PC-9 (cell line): Measurements from ENCODE around the gene ADD3. TPM values are rescaled to one million over a fixed set of nuclear protein-coding genes. Genes with fewer than 3 reads are reported as not detected.
A peak's percentile ranks its signal among the peaks of the same experiment; 100 is the strongest.

Experiments
- BruUV-seq: library from RNA; stranded (reverse); fragments of 400-500 nt; replicated peaks from 2 replicates; lab custom pipeline; 2021; lab: Mats Ljungman, UMichigan
- CTCF ChIA-PET: fragments of 300-600 bp; sonication (Branson Sonifier 250); formaldehyde crosslinking; loops from one replicate; lab custom pipeline; 2022; ENCODE audit warnings: antibody characterized with exemption; lab: Charles Lee
- POLR2A ChIA-PET: fragments of 300-600 bp; sonication (Branson Sonifier 250); formaldehyde crosslinking; loops from one replicate; lab custom pipeline; 2022; ENCODE audit warnings: antibody characterized with exemption; ENCODE audit not compliant: unreplicated experiment; lab: Charles Lee
- DNase-seq, 2 experiments: peaks; one replicate each; pipeline versions ENCODE4 v3.0.0 to v3.0.0-alpha.2; 2015 to 2022; ENCODE audit warnings: mixed read lengths in 1 of 2
- H2AFZ ChIP-seq: fragments of 200-600 bp; sonication (generic); 2 replicates; pipeline ENCODE4 v1.8.1; 2017; ENCODE audit warnings: antibody characterized with exemption
- H3F3A ChIP-seq: fragments of 200-600 bp; sonication (generic); 2 replicates; pipeline ENCODE4 v1.8.1; 2017; ENCODE audit warnings: antibody characterized with exemption, mild to moderate bottlenecking, low read depth; ENCODE audit not compliant: insufficient read depth
- H3K27ac ChIP-seq: fragments of 200-600 bp; sonication (generic); 2 replicates; pipeline ENCODE4 v1.6.1; 2016; ENCODE audit warnings: mixed run types
- H3K27me3 ChIP-seq: fragments of 200-600 bp; sonication (generic); 2 replicates; pipeline ENCODE4 v1.6.1; 2016; ENCODE audit warnings: low read depth, mixed run types; ENCODE audit not compliant: insufficient read depth
- H3K36me3 ChIP-seq: fragments of 200-600 bp; sonication (generic); 2 replicates; pipeline ENCODE4 v1.6.1; 2016; ENCODE audit warnings: low read depth, mixed run types
- H3K4me1 ChIP-seq: fragments of 200-600 bp; sonication (generic); replicated peaks from 2 replicates; pipeline ENCODE4 v1.6.1; 2016; ENCODE audit warnings: mixed run types; ENCODE audit not compliant: insufficient read depth
- H3K4me2 ChIP-seq: fragments of 200-600 bp; sonication (generic); 2 replicates; pipeline ENCODE4 v1.6.1; 2017; ENCODE audit warnings: mixed run types
- H3K4me3 ChIP-seq: fragments of 200-600 bp; sonication (generic); 2 replicates; pipeline ENCODE4 v1.6.1; 2016; ENCODE audit warnings: mixed run types
- H3K79me2 ChIP-seq: fragments of 200-600 bp; sonication (generic); 2 replicates; pipeline ENCODE4 v1.6.1; 2017; ENCODE audit warnings: low read depth, mixed run types
- H3K9me2 ChIP-seq: fragments of 200-600 bp; sonication (generic); 2 replicates; pipeline ENCODE4 v1.8.1; 2017; ENCODE audit warnings: mild to moderate bottlenecking; ENCODE audit not compliant: insufficient read depth
- H3K9me3 ChIP-seq: fragments of 200-600 bp; sonication (generic); 2 replicates; pipeline ENCODE4 v1.8.1; 2016; ENCODE audit warnings: low read depth; ENCODE audit not compliant: insufficient read depth
- H4K20me1 ChIP-seq: fragments of 200-600 bp; sonication (generic); 2 replicates; pipeline ENCODE4 v1.8.1; 2017; ENCODE audit not compliant: insufficient read depth
- CTCF ChIP-seq: fragments of 200-600 bp; sonication (generic); conservative IDR thresholded peaks from 2 replicates; pipeline ENCODE4 v1.6.1; 2017; ENCODE audit warnings: mixed run types, antibody characterized with exemption, mild to moderate bottlenecking, moderate library complexity
- EZH2 ChIP-seq: fragments of 200-600 bp; sonication (generic); IDR thresholded peaks from 2 replicates; pipeline ENCODE4 v1.8.0; 2017; ENCODE audit warnings: antibody characterized with exemption, low read depth
- intact Hi-C: fragments of 100-400 bp; cut with micrococcal nuclease; formaldehyde crosslinking; loops from one replicate; pipeline ENCODE4 v1.10.0; 2022; ENCODE audit not compliant: unreplicated experiment
- total RNA-seq: library from RNA; stranded (reverse); gene quantifications from 2 replicates; pipeline ENCODE4 v1.2.3, GENCODE V29; 2021

ADD3 gene
- total RNA-seq, 1 experiment from 2014 or later: 77.7 TPM

- no peak for TF ChIP-seq CTCF
- H3K4me1 ChIP-seq: no peaks in the 10 kb centered on the region
- H3F3A ChIP-seq: no peaks in the 10 kb centered on the region
- ChIA-PET POLR2A (no interaction called here), CTCF (no interaction called here)
- no peaks in the 10 kb centered on the region for H3K27me3 ChIP-seq
- no peaks in the 10 kb centered on the region for H3K79me2 ChIP-seq
- no peak overlapping the region for H3K27ac ChIP-seq
- no TSS peak for BruUV-seq
- intact Hi-C loops: no loop called here
- H3K9me2 ChIP-seq: no peaks in the 10 kb centered on the region
- no peak overlapping the region for H3K4me3 ChIP-seq
- no peaks in the 10 kb centered on the region for H4K20me1 ChIP-seq
- H3K36me3 ChIP-seq: no peaks in the 10 kb centered on the region
- H3K9me3 ChIP-seq: no peaks in the 10 kb centered on the region
- DNase-seq: no peak
- H3K4me2 ChIP-seq: no peak overlapping the region
- no peak overlapping the region for H2AFZ ChIP-seq
These were observed 53.9 kb downstream of the ADD3 start for GRCh38 chr10:110061687-110062086.

- Histone ChIP-seq H3K4me1 (0 out of 2 replicates have a peak, but pooled peaks cover 11% of the 10 kb centered on the region), H3K9me2 (no peaks in the 10 kb centered on the region), H3K36me3 (no peaks in the 10 kb centered on the region), H3F3A (no peaks in the 10 kb centered on the region), H3K4me3 (no peak overlapping the region), H2AFZ (no peak overlapping the region), H3K27me3 (no peaks in the 10 kb centered on the region), H3K27ac (no peak overlapping the region), H3K79me2 (no peaks in the 10 kb centered on the region), H4K20me1 (no peaks in the 10 kb centered on the region), H3K9me3 (no peaks in the 10 kb centered on the region), H3K4me2 (no peak overlapping the region)
- TF ChIP-seq CTCF (no peak), EZH2 (no peak)
- POLR2A ChIA-PET: no interaction called here
- intact Hi-C loops: no loop called here
- DNase-seq: no peak
- CTCF ChIA-PET: no interaction called here
- BruUV-seq: no TSS peak
These were observed 57.5 kb downstream of the ADD3 start for GRCh38 chr10:110065269-110065668.

- Histone ChIP-seq H3K79me2 (no peaks in the 10 kb centered on the region), H3K9me3 (no peaks in the 10 kb centered on the region), H4K20me1 (no peaks in the 10 kb centered on the region), H3K27ac (no peak overlapping the region), H3K36me3 (no peaks in the 10 kb centered on the region), H3K4me2 (no peak overlapping the region), H2AFZ (no peak overlapping the region), H3K4me3 (no peak overlapping the region), H3K4me1 (0 out of 2 replicates have a peak, but pooled peaks cover 11% of the 10 kb centered on the region), H3K27me3 (no peaks in the 10 kb centered on the region), H3F3A (no peaks in the 10 kb centered on the region), H3K9me2 (no peaks in the 10 kb centered on the region)
- no TSS peak for BruUV-seq
- CTCF ChIA-PET: interaction anchor here (1.1 kb wide), 1 partner anchor 184 kb away, joined by 3 read pairs; no protein-coding TSS in a partner anchor
- POLR2A ChIA-PET: no interaction called here
- peak in 1 of 2 experiments; percentile 36 for DNase-seq
- intact Hi-C loops: loop anchor here (2.0 kb wide), 1 partner anchor 59 kb away; no protein-coding TSS in a partner anchor
- TF ChIP-seq EZH2: no peak
These were observed 60.4 kb downstream of the ADD3 start for GRCh38 chr10:110067960-110068770.
